MM.1S (cell line): ENCODE results near the gene FNTB.

Experiments used
- EZH2phosphoT487 ChIP-seq: fragments of 300-600 bp; sonication (generic); IDR thresholded peaks from 2 replicates; pipeline ENCODE4 v1.6.1; 2018; ENCODE audit warnings: antibody characterized with exemption, low read length
- TF ChIP-seq, protein P1 (sequence below): fragments of 300-600 bp; sonication (generic); IDR thresholded peaks from 2 replicates; pipeline ENCODE4 v1.5.1; 2016; ENCODE audit warnings: antibody characterized with exemption, low read length, mixed read lengths

DNA sequence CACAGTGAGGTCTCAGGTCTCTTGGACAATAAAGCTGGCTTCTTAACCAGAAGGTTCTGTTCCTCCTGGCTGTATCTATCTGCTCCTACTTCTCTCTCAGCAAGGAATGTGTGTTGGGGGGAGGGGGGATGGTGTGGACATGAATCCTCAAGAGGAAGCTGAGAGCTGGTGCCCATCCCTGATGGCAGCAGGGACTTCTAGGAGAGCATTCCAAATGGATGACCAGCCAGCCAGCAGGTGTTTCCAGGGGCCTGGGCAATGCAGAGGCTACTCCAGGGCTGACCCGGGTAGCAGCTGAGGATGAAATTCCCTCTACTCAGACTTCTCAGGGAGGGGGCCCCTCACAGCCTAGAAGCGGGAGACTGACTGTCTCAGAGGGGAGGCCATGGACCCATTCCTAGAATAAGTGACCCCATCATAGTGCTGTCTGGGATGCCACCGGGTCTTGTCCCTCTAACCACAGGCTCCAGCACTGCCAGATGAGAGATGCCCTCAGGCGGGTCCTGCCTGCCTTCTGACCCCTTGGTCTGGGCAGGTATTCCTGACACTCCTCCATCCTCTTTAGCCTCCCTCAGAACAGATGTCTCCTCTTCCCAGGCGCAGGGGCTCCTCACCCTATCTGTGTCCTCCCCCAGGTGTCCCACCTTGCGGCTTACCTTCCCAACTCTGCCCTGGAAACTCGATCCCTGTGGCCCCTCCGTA lies 15.8 kb upstream of the FNTB start:
- TF ChIP-seq, protein P1, sequence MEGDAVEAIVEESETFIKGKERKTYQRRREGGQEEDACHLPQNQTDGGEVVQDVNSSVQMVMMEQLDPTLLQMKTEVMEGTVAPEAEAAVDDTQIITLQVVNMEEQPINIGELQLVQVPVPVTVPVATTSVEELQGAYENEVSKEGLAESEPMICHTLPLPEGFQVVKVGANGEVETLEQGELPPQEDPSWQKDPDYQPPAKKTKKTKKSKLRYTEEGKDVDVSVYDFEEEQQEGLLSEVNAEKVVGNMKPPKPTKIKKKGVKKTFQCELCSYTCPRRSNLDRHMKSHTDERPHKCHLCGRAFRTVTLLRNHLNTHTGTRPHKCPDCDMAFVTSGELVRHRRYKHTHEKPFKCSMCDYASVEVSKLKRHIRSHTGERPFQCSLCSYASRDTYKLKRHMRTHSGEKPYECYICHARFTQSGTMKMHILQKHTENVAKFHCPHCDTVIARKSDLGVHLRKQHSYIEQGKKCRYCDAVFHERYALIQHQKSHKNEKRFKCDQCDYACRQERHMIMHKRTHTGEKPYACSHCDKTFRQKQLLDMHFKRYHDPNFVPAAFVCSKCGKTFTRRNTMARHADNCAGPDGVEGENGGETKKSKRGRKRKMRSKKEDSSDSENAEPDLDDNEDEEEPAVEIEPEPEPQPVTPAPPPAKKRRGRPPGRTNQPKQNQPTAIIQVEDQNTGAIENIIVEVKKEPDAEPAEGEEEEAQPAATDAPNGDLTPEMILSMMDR = no peak
- no peak for TF ChIP-seq EZH2phosphoT487
